HCT116 (cell line): Measurements from ENCODE around the gene PRDM11. TPM values are rescaled to one million over a fixed set of nuclear protein-coding genes. Genes with fewer than 3 reads are reported as not detected.

Experiments used
- ATAC-seq: fragments of 200-7000 bp; cut with Tn5 transposase; 2 replicates; pipeline ENCODE4 v1.9.1; 2020; ENCODE audit warnings: mild to moderate bottlenecking, moderate library complexity
- BruUV-seq: library from RNA; stranded (reverse); fragments of 400-500 nt; replicated peaks from 2 replicates; lab custom pipeline; 2021; lab: Mats Ljungman, UMichigan
- CTCF ChIA-PET: fragments of 300-600 bp; sonication (Branson Sonifier 250); formaldehyde crosslinking; loops from one replicate; lab custom pipeline; 2021; ENCODE audit warnings: antibody characterized with exemption; lab: Charles Lee
- POLR2A ChIA-PET: fragments of 300-600, 350-600 bp; sonication (Branson Sonifier 250); formaldehyde crosslinking; loops from one replicate; lab custom pipeline; 2021; ENCODE audit warnings: antibody characterized with exemption; lab: Charles Lee
- RAD21 ChIA-PET, 2 experiments: fragments of 300-600 bp; sonication (Branson Sonifier 250); formaldehyde crosslinking; loops; one replicate each; lab custom pipeline; 2023; ENCODE audit warnings: low total read pairs in 2 of 2; ENCODE audit not compliant: uncharacterized antibody in 2 of 2, unreplicated experiment in 2 of 2, low non-redundant PET in 1 of 2; lab: Charles Lee
- DNase-seq: peaks from one replicate; pipeline ENCODE4 v3.0.0-alpha.2; 2010; ENCODE audit warnings: low read depth, low spot score
- H2AFZ ChIP-seq: fragments of 200-600 bp; shearing (Covaris generic), sonication (generic); 2 replicates; pipeline ENCODE4 v1.6.1; 2017; ENCODE audit warnings: low read depth, mixed run types, mixed read lengths, antibody characterized with exemption, low read length; ENCODE audit not compliant: poor library complexity, severe bottlenecking
- H3K27ac ChIP-seq: 2 replicates; pipeline ENCODE4 v1.5.1; 2012; ENCODE audit warnings: low read depth, low read length
- H3K27me3 ChIP-seq: fragments of 200-600 bp; sonication (generic); 2 replicates; pipeline ENCODE4 v1.6.1; 2016; ENCODE audit warnings: mixed run types, low read length, mixed read lengths; ENCODE audit not compliant: insufficient read depth
- H3K36me3 ChIP-seq, 2 experiments: fragments of 200-500 bp in 1 of 2; fragments of 200-600 bp in 1 of 2; sonication (Bioruptor generic) in 1 of 2; sonication (generic) in 1 of 2; 2 replicates each; pipeline versions ENCODE4 v1.5.1 to v1.6.1; 2014 to 2016; ENCODE audit warnings: low read length in 2 of 2, inconsistent platforms in 1 of 2, mixed read lengths in 1 of 2, mixed run types in 1 of 2; ENCODE audit not compliant: insufficient read depth in 2 of 2, control insufficient read depth in 1 of 2
- H3K4me1 ChIP-seq, 2 experiments: fragments of 200-600 bp in 1 of 2; sonication (generic) in 1 of 2; 2 replicates each; pipeline versions ENCODE4 v1.5.1 to v1.6.1; 2012 to 2017; ENCODE audit warnings: low read length in 2 of 2, inconsistent platforms in 1 of 2, mild to moderate bottlenecking in 1 of 2, mixed read lengths in 1 of 2, mixed run types in 1 of 2, moderate library complexity in 1 of 2; ENCODE audit not compliant: insufficient read depth in 2 of 2, control insufficient read depth in 1 of 2
- H3K4me2 ChIP-seq: fragments of 200-600 bp; sonication (generic); 2 replicates; pipeline ENCODE4 v1.6.1; 2017; ENCODE audit warnings: mixed run types, low read length, mixed read lengths
- H3K4me3 ChIP-seq, 2 experiments: fragments of 200-600 bp in 1 of 2; sonication (generic) in 1 of 2; replicated peaks in 1 of 2; 2 replicates each; pipeline ENCODE4 v1.5.1; 2011 to 2016; ENCODE audit warnings: low read length in 2 of 2, control low read depth in 1 of 2, low read depth in 1 of 2, mild to moderate bottlenecking in 1 of 2, mixed read lengths in 1 of 2, mixed run types in 1 of 2
- H3K79me2 ChIP-seq: fragments of 200-600 bp; sonication (generic); 2 replicates; pipeline ENCODE4 v1.6.1; 2017; ENCODE audit warnings: mild to moderate bottlenecking, mixed run types, low read length, moderate library complexity, mixed read lengths; ENCODE audit not compliant: insufficient read depth
- H3K9ac ChIP-seq: fragments of 200-600 bp; sonication (generic); 2 replicates; pipeline ENCODE4 v1.6.1; 2016; ENCODE audit warnings: low read length, mixed read lengths
- H3K9me2 ChIP-seq: fragments of 200-600 bp; sonication (generic), shearing (Covaris generic); 2 replicates; pipeline ENCODE4 v1.6.1; 2017; ENCODE audit warnings: mixed run types, mild to moderate bottlenecking, moderate library complexity; ENCODE audit not compliant: insufficient read depth
- H3K9me3 ChIP-seq, 2 experiments: fragments of 200-500 bp in 1 of 2; fragments of 200-600 bp in 1 of 2; sonication (Bioruptor generic) in 1 of 2; sonication (generic) in 1 of 2; 2 replicates each; pipeline ENCODE4 v1.6.1; 2014 to 2017; ENCODE audit warnings: low read length in 2 of 2, mixed read lengths in 2 of 2, inconsistent platforms in 1 of 2, low read depth in 1 of 2, mild to moderate bottlenecking in 1 of 2, mixed run types in 1 of 2, moderate library complexity in 1 of 2; ENCODE audit not compliant: control insufficient read depth in 1 of 2, insufficient read depth in 1 of 2
- H4K20me1 ChIP-seq: fragments of 200-600 bp; sonication (generic), shearing (Covaris generic); 2 replicates; pipeline ENCODE4 v1.6.1; 2017; ENCODE audit warnings: mixed run types, mild to moderate bottlenecking, moderate library complexity; ENCODE audit not compliant: insufficient read depth
- EZH2phosphoT487 ChIP-seq: fragments of 200-600 bp; IDR thresholded peaks from 2 replicates; pipeline ENCODE4 v1.6.1; 2018; ENCODE audit warnings: antibody characterized with exemption, borderline replicate concordance
- FOSL1 ChIP-seq: IDR thresholded peaks from 2 replicates; pipeline ENCODE4 v1.6.1; 2012; ENCODE audit warnings: low read depth
- POLR2AphosphoS5 ChIP-seq: IDR thresholded peaks from 2 replicates; pipeline ENCODE4 v1.6.1; 2011; ENCODE audit warnings: mild to moderate bottlenecking, low read depth, low read length, moderate library complexity
- REST ChIP-seq: IDR thresholded peaks from 2 replicates; pipeline ENCODE4 v1.6.1; 2012; ENCODE audit warnings: low read depth
- SP1 ChIP-seq: IDR thresholded peaks from 2 replicates; pipeline ENCODE4 v1.6.1; 2012; ENCODE audit warnings: low read depth
- intact Hi-C: fragments of 100-400 bp; cut with micrococcal nuclease; formaldehyde crosslinking; loops from 2 replicates; pipeline ENCODE4 v1.10.0; 2022
- total RNA-seq: library from RNA; stranded (reverse); gene quantifications from one replicate; pipeline ENCODE4 v1.2.1, GENCODE V29; 2021; ENCODE audit not compliant: unreplicated experiment

PRDM11 gene
- total RNA-seq, 1 experiment from 2014 or later, result 9.3 TPM

- ChIA-PET CTCF (no interaction called here), RAD21 (no interaction called here), POLR2A (no interaction called here)
- no peaks in the 10 kb centered on the region for H3K9me3 ChIP-seq
- no peak for TF ChIP-seq EZH2phosphoT487
- TF ChIP-seq SP1, result no peak
- no peak for TF ChIP-seq REST
- no peak for TF ChIP-seq FOSL1
- TF ChIP-seq POLR2AphosphoS5, result no peak
- no peak overlapping the region for H3K9ac ChIP-seq
- no peak for ATAC-seq
- no peaks in the 10 kb centered on the region for H3K4me1 ChIP-seq
- H3K4me2 ChIP-seq, result no peak overlapping the region
- intact Hi-C loops, result no loop called here
- no peak for DNase-seq
- H3K27ac ChIP-seq, result no peak overlapping the region
- H4K20me1 ChIP-seq, result no peaks in the 10 kb centered on the region
- no peaks in the 10 kb centered on the region for H3K9me2 ChIP-seq
- H3K27me3 ChIP-seq, result no peaks in the 10 kb centered on the region
- no TSS peak for BruUV-seq
- H3K36me3 ChIP-seq, result no peaks in the 10 kb centered on the region
- H3K79me2 ChIP-seq, result no peaks in the 10 kb centered on the region
- H3K4me3 ChIP-seq, result no peak overlapping the region
- no peak overlapping the region for H2AFZ ChIP-seq
These were observed 61.7 kb downstream of the PRDM11 start for GRCh38 chr11:45208135-45208534.
